Measurements from ENCODE around the gene SPAG16.

Gene SPAG16

GRCh38 chr2:213496226-213496625 is 212.0 kb downstream of the SPAG16 start:
- H3K27ac ChIP-seq = no peak overlapping the region
- H3K4me3 ChIP-seq = no peak overlapping the region

DNA sequence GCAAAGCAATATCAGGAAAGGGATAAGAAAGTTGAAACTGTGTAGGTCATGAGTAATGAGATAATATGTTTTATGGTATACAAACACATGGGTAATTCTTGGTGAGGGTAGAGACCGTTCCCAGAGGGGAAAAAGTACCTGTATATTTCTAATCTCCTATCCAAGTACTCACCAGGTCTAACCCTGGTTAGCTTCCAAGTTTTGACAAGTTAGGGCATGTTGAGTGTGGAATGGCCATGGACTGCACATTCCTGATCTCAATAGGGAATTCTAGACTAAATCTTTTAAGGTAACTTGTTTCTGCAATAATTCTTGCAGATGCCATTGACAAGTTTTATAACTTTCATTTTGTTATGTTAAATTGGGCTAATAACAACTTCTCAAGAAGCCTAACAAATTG is 216.6 kb downstream of the SPAG16 start:
- Histone ChIP-seq H3K4me3 (no peak overlapping the region), H3K27ac (no peak overlapping the region)

- no peak overlapping the region for H3K27ac ChIP-seq
- no peak overlapping the region for H3K4me3 ChIP-seq
These were observed 239.9 kb downstream of the SPAG16 start for GRCh38 chr2:213524164-213524563.

DNA sequence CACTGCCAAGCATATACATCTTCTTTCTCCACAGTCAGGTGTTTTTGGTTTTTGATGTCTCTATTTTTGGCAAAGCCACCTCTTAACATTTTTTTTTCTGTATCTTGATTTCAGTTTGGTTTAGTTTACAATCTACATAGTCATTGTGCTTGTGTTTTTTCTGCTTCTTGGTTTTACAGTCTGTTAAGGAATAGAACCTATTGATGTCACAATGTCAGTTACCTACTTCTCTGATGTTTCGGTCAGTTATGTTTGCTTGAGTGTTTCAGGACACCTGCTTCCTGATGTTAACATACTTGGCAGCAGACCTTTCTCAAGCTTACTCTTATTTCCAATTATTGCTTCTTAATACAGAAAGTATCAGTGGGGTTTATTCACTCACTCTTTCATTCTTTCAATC is 253.3 kb downstream of the SPAG16 start:
- no peak overlapping the region for H3K4me3 ChIP-seq

GRCh38 chr2:213544940-213545339 is 260.7 kb downstream of the SPAG16 start:
- Histone ChIP-seq H3K4me3 (no peak overlapping the region), H3K27ac (no peak overlapping the region)

More for the DNA sequence above, 253.3 kb downstream of the SPAG16 start:
- no peak overlapping the region for H3K27ac ChIP-seq

DNA sequence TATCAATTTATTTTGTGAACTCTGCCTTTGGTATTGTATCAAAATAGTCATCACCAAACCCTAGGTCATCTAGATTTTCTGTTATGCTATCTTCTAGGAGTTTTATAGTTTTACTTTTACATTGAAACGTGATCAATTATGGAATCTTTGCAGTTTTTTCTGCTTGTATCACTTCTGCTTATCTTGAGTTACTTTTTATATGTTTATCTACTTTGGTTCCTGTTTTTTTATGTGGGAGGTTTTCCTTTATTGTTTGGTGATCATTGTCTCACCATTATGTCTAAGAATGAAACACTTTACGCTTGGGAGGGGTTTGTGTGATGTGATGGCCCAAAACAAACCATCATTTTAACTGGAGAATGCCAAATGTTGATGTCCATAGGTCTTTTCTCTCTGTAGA is 261.2 kb downstream of the SPAG16 start:
- no peak overlapping the region for H3K27ac ChIP-seq
- H3K4me3 ChIP-seq = no peak overlapping the region

DNA sequence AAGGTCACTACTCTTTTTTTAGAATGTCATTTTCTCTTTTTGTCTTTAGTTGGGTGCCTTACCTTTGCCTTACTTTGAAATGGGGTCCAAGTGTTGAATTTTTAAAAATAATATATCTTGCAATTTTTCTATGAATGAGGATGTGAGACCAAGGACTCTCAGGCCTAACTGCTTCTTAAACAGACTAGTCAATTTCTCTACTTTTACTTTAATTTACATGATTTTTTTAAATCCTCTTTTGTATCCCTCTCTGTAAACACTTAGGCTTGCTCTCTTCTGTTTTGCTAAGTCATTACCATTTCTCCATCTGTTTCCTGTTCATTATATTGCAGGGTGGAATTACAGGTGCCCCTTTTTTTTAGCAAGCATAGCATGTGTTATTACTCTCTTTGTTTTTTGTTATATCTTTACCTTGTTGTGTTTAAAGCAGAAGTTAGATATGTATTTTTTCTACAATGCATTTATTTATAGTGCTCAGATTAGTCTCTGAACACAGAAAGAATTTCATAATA is 261.8 kb downstream of the SPAG16 start:
- H3K4me3 ChIP-seq = no peak overlapping the region

GRCh38 chr2:213551526-213551925 is 267.3 kb downstream of the SPAG16 start:
- Histone ChIP-seq H3K27ac (no peak overlapping the region), H3K4me3 (no peak overlapping the region)

More for the DNA sequence above, 261.8 kb downstream of the SPAG16 start:
- H3K27ac ChIP-seq = no peak overlapping the region

DNA sequence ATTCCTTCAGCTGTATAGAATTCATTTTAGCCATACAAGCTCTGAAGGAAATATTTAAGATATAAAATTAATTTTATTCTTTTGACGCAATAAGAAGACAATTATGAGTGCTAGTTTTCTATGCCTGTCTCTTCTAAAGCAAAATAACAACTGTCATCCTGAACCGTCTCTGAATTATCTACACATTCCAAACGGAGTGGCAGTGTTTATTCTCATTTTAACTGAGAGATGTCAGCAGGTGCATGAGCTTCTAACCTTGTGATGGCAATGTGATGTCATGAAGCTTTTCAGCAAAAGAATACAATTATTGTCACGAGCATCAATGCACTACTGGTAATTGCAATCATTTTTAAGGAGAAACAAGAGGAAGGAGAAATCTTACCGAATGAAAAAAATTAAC is 274.8 kb downstream of the SPAG16 start:
- no peak overlapping the region for H3K4me3 ChIP-seq
- no peak overlapping the region for H3K27ac ChIP-seq

DNA sequence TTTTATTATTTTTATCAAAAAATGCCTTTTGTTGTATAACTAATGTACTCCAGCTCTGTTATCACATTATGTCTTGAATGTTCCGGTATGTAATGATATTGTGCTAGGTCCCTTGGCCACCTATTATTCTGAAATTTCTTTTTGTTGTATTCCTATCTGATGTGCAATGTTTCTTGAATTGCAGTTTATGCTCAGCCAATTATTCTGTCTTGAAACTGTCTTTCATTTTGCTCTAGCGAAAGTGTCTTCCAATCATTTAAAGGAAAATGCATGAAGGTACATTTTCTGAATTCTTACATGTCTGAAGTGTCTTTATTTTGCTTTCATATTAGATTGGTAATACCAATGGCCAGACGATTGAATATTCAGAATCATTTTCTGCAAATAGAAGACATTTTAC is 277.5 kb downstream of the SPAG16 start:
- no peak overlapping the region for H3K27ac ChIP-seq
- no peak overlapping the region for H3K4me3 ChIP-seq

- no peak overlapping the region for H3K4me3 ChIP-seq
- no peak overlapping the region for H3K27ac ChIP-seq
These were observed 278.4 kb downstream of the SPAG16 start for GRCh38 chr2:213562539-213563180.

- Histone ChIP-seq H3K4me3 (no peak overlapping the region), H3K27ac (no peak overlapping the region)
These were observed 282.6 kb downstream of the SPAG16 start for GRCh38 chr2:213566846-213567245.

DNA sequence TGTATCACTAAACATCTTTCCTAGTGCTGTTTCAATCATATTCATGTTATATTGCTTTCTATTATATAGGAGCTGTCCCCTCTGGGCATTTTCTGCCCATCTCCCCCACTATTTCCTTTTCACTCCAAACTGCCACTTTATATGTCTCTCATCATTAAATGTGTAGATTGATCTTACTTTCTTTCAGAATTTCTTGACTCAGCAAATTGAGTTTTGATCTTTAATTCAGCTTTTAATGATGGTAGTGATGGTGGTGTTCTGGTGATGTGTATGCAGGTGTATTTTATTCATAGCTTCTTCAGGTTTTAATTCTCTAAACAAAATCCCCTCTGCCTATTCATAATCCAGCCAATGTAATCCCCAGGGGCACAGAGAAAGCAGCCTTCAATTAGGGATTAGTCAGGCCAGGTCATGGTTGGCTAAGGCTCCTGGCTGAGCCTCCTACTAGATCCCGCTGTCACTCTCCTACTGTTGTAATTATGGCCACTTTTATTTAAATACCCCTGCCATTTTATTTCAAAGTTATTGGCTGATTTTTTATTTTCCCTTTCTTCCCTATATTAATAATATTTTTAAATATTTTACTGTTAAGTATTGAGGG is 325.4 kb downstream of the SPAG16 start:
- H3K4me3 ChIP-seq = no peak overlapping the region
- H3K27ac ChIP-seq = no peak overlapping the region

DNA sequence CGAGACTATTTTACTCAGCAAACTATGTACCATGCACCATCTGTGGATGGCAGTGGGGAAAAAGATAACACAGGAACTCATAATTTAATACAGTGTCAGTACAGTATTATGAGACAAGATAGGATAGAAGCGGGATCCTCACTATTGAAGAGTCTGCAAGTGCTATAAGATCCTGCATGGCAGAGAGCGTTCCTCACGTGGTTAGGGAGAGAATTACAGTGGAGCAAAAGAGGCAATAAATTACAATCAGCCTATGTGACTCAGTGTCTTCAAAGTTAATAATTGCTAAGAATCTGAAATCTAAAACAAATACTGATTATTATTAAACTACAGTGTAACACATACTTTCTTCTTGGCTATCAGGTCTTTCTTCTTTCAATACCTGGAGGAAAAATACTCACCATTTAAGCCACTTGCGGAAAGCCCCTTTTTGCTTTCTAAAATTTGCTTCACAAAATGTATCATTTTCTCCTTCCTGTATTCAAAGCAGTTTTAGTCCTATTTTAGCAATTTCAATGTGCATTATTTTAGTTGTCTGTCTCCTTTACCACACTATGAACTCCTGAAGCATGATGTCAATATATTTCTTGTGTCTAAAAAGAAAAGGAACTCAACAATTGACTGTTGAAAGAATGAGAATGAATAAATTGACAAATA is 342.9 kb downstream of the SPAG16 start:
- Histone ChIP-seq H3K27ac (no peak overlapping the region), H3K4me3 (no peak overlapping the region)

DNA sequence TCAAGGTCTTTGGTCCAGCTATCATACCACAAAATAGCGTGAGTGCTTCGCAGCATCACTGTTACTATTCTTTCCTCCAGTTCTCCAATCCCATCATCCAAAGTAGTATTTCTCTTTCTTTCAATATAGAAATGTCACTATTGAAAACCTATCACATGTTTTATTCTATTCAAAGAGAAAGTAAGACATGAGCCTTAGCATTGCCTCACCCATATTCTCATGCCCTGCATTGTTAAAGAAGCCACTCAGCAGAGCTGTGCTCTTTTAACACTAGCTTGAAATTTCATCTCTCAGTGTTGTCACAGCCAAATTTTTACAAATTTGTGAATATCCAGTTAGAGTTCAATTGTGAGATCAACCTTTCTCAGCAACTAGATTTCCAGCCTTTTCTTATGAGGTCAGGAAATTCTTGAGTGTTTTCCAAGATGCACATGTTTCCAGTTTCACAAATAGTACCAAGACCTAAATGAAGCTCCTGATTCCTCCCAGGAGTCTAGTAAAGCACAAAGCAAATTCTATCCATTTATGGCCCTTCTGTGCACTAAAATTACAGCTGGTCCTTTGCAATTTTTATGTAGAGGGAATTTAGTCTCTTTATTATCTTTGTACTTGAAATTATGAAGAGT is 343.7 kb downstream of the SPAG16 start:
- H3K4me3 ChIP-seq = no peak overlapping the region
- no peak overlapping the region for H3K27ac ChIP-seq

DNA sequence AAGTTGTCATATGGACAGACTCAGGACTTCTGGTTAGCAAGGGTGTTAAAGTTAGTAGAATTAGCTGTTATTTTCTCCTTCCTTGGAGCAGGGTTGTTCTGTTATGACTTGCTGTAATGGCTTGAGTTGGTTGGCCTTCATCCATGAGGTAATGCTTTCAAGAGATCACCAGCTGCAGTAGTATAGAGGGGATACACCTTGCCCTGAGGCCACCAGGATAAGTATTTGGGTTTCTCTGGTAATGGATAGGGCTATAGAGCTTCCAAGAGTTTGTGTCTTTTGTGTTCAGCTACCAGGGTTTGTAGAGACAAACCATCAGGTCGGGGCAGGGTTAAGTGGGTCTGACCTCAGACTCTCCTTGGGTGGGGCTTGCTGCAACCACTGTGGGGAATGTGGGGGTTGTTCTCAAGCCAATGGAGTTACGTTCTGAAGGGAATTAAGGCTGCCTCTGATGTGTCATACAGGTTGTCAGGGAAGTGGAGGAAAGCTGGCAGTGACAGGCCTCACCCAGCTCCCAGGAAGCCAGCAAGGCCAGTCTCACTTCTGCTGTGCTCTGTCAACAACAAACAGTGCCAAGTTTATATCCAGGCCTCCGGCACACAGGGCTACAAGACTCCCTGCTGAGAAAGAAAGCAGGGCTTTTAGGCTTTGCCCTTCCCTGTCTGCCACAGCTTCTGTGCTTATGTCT is 356.6 kb downstream of the SPAG16 start:
- Histone ChIP-seq H3K27ac (peak overlapping the region in 6 of 21 experiments; percentile 18 to 70 (median 38)), H3K4me3 (no peak overlapping the region)

DNA sequence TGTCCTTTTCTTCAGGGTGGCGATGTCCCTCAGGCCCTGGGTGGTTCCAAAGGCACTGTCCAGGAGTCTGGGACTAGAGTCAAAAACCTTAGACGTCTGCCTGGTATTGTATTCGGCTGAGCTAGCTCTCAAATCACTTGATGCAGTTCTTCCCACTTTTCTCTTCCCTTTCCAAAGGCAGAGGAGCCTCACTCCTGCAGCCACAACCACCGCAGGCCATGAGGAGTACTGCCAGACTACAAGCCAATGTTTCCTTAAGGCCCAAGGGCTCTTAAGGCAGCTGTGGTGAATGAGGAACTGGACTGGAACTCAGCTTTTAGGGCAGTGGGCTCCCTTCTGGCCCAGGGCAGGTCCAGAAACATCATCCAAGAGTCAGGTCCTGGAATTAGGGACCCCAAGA is 360.7 kb downstream of the SPAG16 start:
- no peak overlapping the region for H3K4me3 ChIP-seq
- no peak overlapping the region for H3K27ac ChIP-seq

GRCh38 chr2:213649176-213649575 is 364.9 kb downstream of the SPAG16 start:
- Histone ChIP-seq H3K27ac (no peak overlapping the region), H3K4me3 (no peak overlapping the region)

- no peak overlapping the region for H3K4me3 ChIP-seq
- H3K27ac ChIP-seq = no peak overlapping the region
These were observed 380.6 kb downstream of the SPAG16 start for GRCh38 chr2:213664817-213665216.

DNA sequence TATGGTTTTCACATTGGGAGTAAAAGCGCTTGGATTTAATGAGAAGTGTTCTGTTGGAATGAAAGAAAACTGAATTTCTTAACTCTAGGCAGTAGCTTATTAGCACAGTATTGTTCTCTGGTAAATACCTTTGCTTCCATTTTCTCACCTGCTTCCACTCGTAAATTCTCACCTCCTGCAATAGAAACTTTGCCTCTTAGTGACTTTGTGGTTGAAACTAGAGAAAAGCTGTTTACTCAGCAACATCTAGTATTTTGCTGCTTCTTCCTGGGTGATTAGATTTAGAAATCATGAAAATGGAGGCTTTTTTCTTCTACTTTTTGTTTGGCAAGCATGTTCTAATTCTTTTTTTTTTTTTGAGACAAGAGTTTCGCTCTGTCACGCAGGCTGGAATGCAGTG is 385.4 kb downstream of the SPAG16 start:
- H3K27ac ChIP-seq = no peak overlapping the region

More for the DNA sequence above, 385.4 kb downstream of the SPAG16 start:
- no peak overlapping the region for H3K4me3 ChIP-seq

Data from skin epidermis (tissue), 12 donors.